ENCODE results near the gene TSSK6. TPM values are rescaled to one million over a fixed set of nuclear protein-coding genes. Genes with fewer than 3 reads are reported as not detected.

Gene TSSK6
- total RNA-seq, 1 donor from 2014 or later, result 1.3 TPM

DNA sequence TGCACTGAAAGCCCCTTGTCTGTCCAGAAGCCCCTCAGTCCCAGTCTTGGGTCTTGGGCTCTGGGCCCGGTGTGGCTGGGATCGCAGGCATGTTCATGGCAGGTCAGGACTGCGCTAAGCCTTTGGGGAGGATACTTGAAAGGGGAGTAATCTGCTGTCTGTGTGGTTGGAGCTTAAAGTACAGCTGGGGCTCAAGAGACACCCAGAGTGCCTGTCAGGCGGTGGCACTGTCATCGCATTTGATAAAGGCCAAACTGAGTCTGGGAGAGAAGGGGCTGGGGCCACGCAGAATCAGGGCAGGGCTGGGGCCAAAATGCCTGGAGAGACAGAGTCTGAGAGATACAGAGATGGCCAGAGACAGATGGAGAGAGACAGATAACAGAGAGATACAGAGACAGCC lies 18.5 kb upstream of the TSSK6 start:
- intact Hi-C loops (cut with DNase I), result loop anchor here (2.0 kb wide), 1 partner anchor 109 kb away; the partner anchor contains the start of gene GMIP
- ATAC-seq (no peak), DNase-seq (ENCODE audit: low spot score) (no peak)

DNA sequence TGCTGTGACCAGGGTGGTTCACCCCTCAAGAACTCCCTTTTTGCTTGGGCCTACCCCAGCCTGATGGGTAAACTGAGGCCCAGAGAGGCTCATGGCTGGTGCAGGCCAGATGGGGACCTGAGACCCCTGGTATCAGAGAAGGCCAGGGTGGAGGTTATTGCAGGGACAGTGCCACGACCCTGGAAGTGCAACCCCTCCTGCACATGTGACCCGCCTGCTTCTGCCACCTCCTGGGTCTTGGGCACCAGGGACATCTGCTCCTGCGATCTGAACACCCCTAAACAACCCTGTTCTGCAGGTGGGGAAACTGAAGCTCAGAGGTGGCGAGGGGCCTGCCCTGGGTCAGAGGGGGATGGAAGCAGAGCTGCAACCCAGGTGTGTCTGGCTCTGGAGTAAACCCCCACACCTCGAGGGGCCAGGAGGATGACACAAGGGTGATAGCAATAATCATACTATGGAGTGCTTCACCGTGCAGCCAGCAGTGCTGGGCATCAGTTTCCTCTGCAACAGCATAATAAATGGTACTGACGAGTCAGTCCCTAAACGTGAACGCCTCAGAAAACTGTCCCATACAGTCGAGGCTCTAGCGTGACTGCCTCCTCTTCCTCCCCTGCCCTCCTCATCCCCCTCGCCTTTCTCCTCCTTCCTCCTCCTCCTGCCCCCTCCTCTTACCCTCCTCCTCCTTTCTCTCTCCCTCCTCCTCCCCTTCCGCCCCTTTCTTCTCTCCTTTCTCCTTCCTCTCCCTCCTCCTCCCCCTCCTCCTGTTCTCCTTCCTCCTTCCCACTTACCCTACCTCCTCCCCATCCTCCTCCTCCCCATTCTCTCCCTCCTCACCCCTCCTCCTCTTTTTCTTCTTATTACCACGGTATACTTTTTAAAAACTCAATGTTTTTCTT lies 17.7 kb upstream of the TSSK6 start:
- ATAC-seq (no peak), DNase-seq (ENCODE audit: low spot score) (no peak)
- intact Hi-C loops (cut with DNase I), result loop anchor here (2.0 kb wide), 1 partner anchor 110 kb away; the partner anchor contains the start of gene GMIP

GRCh38 chr19:19531951-19532805 lies 16.8 kb upstream of the TSSK6 start:
- ATAC-seq (peak; percentile 88), DNase-seq (ENCODE audit: low spot score) (peak; percentile 95)
- intact Hi-C loops (cut with DNase I), result loop anchor here (2.0 kb wide), 1 partner anchor 111 kb away; the partner anchor contains the start of gene GMIP

GRCh38 chr19:19530889-19531288 lies 15.5 kb upstream of the TSSK6 start:
- DNase-seq (ENCODE audit: low spot score) (no peak), ATAC-seq (no peak)
- intact Hi-C loops (cut with DNase I), result no loop called here

DNA sequence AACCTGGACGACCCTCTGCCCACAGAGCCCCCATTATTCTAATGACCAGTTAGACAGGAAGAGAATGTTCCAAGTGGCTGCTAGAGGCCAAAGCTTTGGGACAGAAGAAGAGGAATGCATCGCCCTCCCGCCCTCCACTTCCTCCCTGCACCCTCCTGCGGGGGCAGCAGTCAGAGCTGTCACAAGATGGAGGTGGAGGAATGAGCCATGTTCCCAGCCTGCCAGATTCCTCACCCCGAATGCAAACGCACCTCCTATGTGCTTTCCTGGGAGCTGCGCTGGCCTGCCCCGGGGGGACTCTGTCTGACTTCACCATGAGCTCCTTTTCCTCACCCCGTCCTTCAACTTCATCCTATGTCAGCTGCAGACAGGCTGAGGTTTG lies 15.1 kb upstream of the TSSK6 start:
- no peak for ATAC-seq

DNA sequence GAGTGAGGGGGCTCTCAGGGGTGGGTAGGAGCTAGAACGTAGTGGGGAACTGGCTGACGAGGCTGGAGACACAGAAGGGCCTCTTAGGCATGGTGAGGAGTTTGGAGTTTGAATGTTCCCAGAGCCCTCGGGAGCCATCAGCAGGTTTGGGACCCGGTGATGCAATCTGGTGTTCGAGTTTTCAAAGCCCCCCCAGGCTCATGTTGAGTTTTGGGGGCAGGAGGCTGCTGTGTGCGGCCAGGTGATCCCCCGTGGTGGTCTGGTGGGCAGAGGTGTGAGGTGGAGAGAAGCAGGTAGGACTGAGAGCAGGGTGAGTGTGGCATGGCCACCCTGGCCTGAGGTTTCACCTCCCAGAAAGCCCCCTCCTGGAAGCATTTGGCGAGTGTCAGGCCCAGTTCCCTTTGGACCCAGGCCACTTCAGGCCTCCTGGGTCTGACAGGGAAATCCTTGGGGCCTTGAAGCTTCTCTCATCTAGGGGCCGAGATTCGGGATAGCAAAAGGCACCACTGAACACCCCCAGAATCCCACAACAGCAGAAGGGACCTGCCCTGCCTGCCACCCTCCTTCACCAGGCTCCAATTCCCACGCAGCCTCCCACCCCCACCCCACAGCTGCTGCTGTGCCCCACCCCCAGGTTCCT lies 14.6 kb upstream of the TSSK6 start:
- intact Hi-C loops (cut with DNase I), result no loop called here
- ATAC-seq (no peak), DNase-seq (ENCODE audit: low spot score) (no peak)

More for the DNA sequence above, 15.1 kb upstream of the TSSK6 start:
- intact Hi-C loops (cut with DNase I), result no loop called here
- DNase-seq (ENCODE audit: low spot score), result no peak

- no peak for DNase-seq (ENCODE audit: low spot score)
- no peak for ATAC-seq
- intact Hi-C loops (cut with DNase I), result no loop called here
These were observed 13.6 kb upstream of the TSSK6 start, which contains the start of gene YJEFN3 for GRCh38 chr19:19528721-19529490. Gene YJEFN3, plus strand, starts transcription at chr19:19528911. Its CDS starts 22 bp downstream, at chr19:19528933.

GRCh38 chr19:19527674-19528625 lies 12.6 kb upstream of the TSSK6 start:
- no peak for DNase-seq (ENCODE audit: low spot score)
- no peak for ATAC-seq
- intact Hi-C loops (cut with DNase I), result no loop called here

- intact Hi-C loops (cut with DNase I), result no loop called here
- ATAC-seq, result no peak
These were observed 12.0 kb upstream of the TSSK6 start for GRCh38 chr19:19527371-19527656.

DNA sequence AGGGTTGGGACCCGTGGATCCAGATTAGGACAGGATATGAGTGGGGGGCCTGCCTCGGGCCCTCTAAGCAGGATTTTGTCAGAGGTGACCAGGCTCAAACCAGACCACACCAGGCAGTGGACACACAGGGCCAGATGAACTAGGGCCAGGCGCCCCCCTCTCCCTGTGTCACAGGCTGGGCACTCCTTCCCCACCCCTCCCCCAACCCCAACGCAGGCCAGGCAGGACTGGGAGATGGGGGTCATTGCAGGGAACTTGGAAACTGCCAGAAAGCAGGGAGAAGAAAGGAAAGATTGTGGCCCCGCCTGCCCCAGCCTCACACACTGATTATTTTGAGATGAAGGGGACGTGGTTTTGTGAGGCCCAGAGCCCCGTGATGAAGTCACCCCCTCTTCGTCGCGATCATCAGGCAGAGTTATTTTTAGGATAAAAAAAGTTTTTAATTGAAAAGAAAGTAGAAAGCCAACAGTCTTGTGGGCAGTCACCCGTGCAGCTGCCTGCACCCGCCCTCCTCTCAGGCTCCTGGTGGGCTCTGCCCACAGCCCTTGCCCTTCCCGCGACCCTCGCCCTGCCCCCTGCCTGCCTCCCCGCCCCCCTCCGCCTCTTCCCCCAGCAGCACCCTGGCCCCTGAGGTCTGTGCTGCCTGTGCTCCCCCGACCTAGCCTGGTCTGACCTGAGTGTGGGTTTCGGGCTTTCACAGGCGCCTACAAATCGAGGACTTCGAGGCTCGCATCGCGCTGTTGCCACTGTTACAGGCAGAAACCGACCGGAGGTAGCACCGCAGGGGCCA lies 11.4 kb upstream of the TSSK6 start:
- DNase-seq (ENCODE audit: low spot score) (no peak), ATAC-seq (no peak)
- intact Hi-C loops (cut with DNase I), result no loop called here

More at GRCh38 chr19:19527371-19527656, 12.0 kb upstream of the TSSK6 start:
- DNase-seq (ENCODE audit: low spot score), result no peak

GRCh38 chr19:19525611-19526380 lies 10.4 kb upstream of the TSSK6 start:
- no peak for DNase-seq (ENCODE audit: low spot score)
- intact Hi-C loops (cut with DNase I), result no loop called here
- no peak for ATAC-seq

GRCh38 chr19:19524053-19524452 lies 8.7 kb upstream of the TSSK6 start:
- ATAC-seq, result no peak
- intact Hi-C loops (cut with DNase I), result no loop called here

DNA sequence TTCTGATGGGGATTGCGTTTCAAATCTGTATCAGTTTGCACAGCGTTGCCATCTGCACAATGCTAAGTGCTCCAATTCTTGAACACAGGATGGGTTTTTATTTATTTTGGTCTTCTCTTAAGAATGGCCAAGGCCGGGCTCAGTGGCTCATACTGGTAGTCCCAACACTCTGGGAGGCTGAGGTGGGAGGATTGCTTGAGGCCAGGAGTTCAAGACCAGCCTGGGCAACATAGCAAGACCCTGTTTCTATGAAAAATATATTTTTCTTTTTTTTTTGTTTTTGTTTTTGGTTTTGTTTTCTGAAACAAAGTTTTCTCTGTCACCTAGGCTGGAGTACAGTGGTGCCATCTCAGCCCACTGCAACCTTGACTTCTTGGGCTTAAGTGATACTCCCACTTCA lies 7.8 kb upstream of the TSSK6 start:
- no peak for DNase-seq (ENCODE audit: low spot score)
- ATAC-seq, result no peak
- intact Hi-C loops (cut with DNase I), result no loop called here

More at GRCh38 chr19:19524053-19524452, 8.7 kb upstream of the TSSK6 start:
- no peak for DNase-seq (ENCODE audit: low spot score)

DNA sequence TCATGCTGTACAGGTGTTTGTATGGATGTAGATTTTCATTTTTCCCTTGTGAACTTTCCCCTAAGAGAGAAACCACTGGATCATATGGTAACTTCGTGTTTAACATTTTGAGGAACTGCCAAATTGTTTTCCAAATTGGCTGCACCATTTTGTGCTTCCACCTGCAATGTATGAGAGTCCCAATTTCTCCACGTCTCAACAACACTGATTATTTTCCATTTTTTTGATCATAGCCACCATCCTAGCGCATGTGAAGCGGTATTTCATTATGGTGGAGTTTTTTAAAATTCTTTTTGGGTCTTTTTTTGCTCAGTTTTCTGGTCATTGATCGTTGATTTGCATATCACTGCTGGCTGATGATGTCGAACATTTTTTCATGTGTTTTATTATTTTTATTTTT lies 5.6 kb upstream of the TSSK6 start:
- DNase-seq (ENCODE audit: low spot score), result no peak
- no peak for ATAC-seq
- intact Hi-C loops (cut with DNase I), result no loop called here

- DNase-seq (ENCODE audit: low spot score) (no peak), ATAC-seq (no peak)
- intact Hi-C loops (cut with DNase I), result no loop called here
These were observed 1.9 kb upstream of the TSSK6 start for GRCh38 chr19:19517235-19517619.
